ENCODE data around the gene PLCB1.
"Not testable (repeated sequence)": the region's sequence is repeated elsewhere in the genome, so short reads cannot be mapped to it uniquely, and the experiment has no call there.

Gene PLCB1

DNA sequence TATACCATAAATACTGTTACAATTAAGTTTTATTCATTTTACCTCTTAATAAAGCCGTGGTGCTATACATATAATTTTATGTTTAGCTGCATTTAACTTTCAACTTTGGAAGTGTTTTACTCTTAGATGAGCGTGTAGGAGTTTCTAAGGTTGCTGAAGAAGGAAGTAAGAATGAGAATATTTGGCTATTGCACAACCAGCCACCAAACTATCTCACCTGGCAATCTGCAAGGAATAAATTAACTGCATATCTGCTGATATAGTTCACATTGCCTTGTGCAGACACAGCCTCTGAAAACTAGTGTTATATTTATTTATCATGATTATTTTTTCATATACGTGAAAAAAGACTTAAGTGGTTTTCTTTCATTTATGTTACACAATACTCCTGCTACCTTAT, 230.4 kb downstream of the PLCB1 start:
- in situ Hi-C loops (cut with MboI; ENCODE audit: low sequenced_read_pairs) = no loop called here

DNA sequence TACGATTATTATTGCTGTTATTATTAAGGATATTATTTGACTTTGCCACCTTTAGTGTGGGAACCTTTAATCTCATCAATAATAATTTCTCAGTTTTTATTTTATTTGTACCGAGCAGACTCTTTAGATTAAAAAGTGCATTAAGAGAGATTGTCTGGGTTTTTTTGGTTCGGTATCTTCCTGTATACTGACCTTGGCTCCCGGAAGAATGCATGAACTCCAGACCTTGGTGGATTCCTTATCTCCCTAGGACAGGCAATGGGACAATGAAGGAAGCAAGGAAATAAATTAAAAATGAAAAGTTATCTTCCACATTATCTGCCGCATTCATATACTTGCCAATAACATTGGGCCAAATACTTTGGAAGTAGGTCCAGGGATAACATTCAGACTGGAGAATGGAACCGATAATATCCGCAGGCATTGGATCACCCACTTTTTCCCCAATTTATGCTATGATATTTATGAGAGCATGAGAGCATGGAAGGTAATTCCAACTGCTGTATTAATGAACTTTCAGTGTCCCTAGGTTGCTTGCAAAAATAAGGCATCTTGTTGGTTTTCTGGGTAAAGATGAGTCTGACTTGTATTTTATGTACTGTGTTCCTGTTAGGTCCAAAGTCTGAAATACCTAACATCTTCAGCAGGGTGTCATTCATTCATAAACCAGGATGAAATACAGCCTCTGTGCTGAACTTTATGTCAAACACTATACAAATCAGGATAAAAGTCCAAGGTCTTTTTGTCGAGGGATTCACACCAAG, 232.1 kb downstream of the PLCB1 start:
- in situ Hi-C loops (cut with MboI; ENCODE audit: low sequenced_read_pairs) = no loop called here

DNA sequence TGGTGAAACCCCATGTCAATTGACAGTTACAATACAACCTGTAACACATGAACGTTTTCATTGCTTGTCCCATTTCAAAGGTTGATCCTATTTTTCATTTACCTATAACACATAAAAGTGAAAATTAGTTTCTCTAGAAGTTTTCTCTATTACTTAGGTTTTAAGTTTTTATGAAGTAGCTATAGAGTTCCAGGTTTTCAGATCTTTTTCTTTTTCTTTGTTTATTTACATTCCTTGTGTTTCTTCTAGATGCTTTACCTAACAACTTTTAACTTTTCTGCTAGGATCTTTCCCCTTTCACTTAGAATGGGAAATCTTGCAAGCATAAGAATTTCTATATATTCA, 232.6 kb downstream of the PLCB1 start:
- in situ Hi-C loops (cut with MboI; ENCODE audit: low sequenced_read_pairs) = no loop called here

DNA sequence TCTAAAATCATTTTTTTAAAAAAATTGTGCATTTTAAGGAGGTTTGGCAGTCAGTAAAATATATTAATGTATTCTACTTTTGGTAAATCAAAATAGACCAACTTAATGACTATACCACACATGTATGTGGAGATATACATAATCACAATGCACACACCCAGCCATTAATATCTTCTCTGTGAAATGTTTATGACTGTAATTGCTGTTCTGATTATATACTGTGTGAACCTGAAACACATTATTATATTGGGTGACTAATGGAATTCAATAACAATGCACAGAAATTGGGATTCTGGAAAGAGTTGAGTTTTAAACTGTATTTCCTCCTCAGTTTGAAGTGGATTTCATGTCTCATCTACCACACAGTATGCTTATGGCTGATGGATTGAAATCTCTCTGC, 233.6 kb downstream of the PLCB1 start:
- in situ Hi-C loops (cut with MboI; ENCODE audit: low sequenced_read_pairs) = no loop called here

DNA sequence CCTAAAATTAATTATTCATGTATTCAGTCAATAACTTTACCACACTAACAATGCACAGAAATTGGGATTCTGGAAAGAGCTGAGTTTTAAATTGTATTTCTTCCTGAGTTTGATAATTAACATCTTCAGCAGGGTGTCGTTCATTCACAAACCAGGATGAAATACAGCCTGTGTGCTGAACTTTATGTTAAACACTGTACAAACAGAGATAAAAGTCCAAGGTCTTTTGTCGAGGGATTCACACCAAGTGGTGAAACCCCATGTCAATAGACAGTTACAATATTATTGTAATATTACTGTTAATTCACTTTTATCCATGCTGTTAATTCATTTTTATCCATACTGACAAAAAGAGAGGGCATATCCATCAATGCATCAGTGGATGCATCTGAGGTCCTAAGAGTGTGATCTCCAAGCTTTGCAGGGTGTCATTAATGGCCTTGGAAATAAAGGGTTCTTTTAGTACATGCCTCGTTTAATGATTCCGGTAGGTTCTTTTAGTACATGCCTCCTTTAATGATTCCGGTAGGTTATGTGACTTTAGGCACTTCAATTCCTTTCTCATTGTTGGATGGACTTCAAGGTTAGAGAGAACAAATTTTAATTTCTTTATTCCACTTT, 234.3 kb downstream of the PLCB1 start:
- in situ Hi-C loops (cut with MboI; ENCODE audit: low sequenced_read_pairs) = no loop called here

DNA sequence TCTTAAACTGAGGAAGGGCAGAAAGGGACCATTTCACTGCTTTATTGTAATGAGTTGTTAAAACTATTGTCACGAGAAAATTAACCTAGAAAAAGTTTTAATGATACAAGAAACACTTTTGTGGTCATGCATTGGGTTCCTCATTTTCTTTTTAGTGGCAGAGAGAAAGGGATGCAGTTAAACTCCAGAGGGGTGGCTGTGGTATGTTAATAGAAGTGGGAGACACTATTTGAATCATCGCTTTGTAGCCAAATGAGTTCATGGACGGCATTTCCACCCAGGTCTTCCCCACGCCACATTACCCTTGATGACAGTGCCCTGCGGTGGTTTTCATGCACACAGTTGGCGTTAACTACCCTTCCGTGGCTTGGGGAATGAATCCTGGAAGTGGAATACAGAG, 235.6 kb downstream of the PLCB1 start:
- in situ Hi-C loops (cut with MboI; ENCODE audit: low sequenced_read_pairs) = no loop called here

DNA sequence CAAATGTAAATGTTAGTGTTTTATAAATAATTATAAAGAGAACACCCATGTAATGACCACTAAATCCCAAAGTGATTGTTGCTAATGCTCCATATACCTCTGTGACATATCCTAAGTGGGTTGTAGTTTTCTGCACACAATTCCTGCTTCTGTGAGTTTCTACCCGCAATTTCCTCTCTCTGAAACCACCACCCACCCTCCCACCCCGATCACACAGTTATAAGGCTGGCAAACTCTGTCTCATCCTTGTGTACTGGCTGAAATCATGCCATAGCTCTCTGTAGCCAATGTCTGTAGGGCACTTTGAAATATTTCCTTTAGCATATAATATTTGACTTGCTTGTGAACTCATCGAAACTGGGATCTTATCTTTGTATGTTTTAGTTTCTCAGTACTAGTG, 236.6 kb downstream of the PLCB1 start:
- in situ Hi-C loops (cut with MboI; ENCODE audit: low sequenced_read_pairs) = no loop called here

DNA sequence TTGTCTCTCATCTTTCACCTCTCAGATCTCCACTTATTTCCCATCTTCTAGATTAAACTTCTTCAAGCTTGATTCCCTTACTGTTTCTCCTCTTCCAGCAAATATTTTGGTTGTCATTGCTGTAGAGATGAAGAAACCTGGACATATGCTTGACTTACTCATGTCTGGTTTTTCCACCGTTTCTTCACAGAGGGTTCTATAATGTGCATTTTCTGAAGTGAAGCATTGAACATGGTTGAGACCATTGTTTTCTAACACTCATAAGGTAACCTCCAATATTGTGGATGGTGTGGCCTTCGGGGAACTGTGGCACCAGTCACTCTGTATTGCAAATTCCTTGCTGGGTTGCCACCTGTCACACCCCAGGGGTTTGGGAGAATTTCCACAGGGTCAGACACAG, 237.2 kb downstream of the PLCB1 start:
- in situ Hi-C loops (cut with MboI; ENCODE audit: low sequenced_read_pairs) = no loop called here

DNA sequence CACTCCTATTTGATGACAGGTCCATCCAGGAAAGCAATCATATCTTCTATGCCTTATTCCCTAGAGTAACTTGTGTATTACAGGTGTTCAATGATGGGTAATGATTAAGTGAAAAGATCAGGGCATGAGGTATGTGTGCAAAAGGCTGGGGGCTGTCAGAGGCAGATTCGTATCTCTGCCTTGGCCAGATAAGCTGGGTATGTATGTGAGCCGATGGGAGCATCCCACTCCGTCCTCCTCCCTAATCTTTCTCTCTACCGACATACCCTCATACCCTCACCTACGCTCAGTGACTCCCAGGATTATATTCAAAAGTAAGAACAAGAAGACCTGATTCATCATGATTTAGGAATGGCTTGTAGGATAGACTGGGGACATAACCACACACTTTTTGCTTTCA, 238.7 kb downstream of the PLCB1 start:
- in situ Hi-C loops (cut with MboI; ENCODE audit: low sequenced_read_pairs) = no loop called here

DNA sequence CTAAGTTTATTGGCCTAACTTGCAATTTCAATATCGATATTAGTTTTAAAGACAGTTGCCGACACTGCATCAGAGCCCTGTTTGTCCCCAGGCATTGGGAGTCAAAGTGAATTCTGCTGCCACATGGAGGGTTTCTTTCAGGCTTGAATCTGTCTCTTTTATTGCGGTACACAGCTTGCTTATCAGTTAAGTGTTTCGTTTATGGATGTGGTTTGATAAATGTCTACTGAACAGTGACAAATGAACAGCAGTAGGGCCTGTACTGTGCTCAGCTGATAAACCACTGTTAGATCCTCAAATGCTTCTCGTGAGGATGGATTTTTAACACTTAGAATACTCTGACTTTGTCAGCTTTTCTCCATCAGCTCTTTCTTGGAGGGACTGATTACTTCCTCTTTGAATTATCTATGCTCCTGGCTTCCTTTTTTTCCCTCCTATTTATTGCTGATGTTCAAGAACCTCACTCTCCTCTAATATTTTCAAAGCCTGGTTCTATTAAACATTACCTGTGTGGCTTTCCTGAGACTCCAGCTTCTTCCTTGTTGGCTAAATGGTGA, 240.8 kb downstream of the PLCB1 start:
- in situ Hi-C loops (cut with MboI; ENCODE audit: low sequenced_read_pairs) = no loop called here

DNA sequence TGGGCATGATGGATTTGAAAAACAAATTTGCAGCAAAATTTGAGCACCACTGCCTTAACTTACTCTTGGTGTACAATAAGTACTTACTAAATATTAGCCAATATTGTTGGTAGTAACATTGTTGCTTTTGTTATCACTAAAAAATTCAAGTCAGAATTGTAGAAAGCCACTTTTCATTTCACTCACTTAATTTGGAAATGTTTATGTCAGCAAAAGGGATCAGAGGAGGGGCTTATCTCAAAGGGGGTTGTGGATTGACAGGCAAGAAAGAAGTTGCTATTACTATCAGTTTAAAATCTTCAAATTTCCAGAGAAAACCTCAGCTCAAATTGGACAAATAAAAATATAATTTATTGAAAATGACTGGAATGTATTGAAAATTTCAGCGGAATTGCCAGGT, 241.5 kb downstream of the PLCB1 start:
- in situ Hi-C loops (cut with MboI; ENCODE audit: low sequenced_read_pairs) = no loop called here

DNA sequence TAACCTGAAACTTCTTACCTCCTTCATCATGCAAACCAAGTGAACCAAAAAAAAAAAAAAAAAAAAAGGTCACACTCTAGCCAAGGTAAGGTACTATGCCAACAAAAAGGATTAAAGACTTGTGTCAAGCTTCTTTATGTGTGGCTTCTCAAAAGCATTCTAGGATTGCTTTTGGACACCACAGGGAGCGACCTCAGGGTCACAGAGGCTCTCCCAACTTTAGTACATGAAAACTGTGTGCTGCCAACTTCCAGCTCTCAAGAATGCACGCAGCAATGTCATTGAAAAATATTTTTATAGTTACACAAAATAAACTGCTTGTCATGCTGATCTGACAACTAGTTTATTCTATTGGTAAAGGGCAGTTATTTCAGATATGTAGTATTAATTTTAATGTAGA, 243.8 kb downstream of the PLCB1 start:
- in situ Hi-C loops (cut with MboI; ENCODE audit: low sequenced_read_pairs) = no loop called here

DNA sequence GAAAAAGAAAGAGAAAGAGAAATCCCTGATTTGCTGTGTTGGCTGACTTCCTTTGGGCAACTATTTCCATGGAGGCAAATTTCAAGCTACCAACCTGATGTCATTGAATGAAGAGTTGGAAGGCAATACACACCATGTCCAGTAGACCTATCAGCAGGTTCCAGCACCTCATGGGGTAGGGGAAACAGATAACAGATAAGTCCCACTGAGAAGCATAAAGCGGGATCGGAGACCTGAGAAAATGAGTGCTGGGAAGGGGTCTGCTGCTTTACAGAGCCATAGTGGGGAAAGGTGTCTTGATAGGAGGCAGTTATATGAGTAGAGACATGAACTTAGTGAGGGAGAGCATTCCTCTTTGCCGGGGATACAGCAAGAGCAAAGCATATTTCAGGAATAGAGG, 244.9 kb downstream of the PLCB1 start:
- in situ Hi-C loops (cut with MboI; ENCODE audit: low sequenced_read_pairs) = no loop called here

DNA sequence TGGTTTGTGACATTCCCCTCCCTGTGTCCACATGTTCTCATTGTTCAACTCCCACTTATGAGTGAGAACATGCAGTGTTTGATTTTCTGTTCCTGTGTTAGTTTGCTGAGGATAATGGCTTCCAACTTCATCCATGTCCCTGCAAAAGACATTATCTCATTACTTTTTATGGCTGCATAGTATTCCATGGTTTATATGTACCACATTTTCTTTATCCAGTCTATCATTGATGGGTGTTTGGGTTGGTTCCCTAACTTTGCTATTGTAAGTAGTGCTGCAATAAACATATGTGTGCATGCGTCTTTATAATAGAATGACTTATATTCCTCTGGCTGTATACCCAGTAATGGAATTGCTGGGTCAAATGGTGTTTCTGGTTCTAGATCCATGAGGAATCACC, 247.1 kb downstream of the PLCB1 start:
- in situ Hi-C loops (cut with MboI; ENCODE audit: low sequenced_read_pairs) = not testable (repeated sequence)

DNA sequence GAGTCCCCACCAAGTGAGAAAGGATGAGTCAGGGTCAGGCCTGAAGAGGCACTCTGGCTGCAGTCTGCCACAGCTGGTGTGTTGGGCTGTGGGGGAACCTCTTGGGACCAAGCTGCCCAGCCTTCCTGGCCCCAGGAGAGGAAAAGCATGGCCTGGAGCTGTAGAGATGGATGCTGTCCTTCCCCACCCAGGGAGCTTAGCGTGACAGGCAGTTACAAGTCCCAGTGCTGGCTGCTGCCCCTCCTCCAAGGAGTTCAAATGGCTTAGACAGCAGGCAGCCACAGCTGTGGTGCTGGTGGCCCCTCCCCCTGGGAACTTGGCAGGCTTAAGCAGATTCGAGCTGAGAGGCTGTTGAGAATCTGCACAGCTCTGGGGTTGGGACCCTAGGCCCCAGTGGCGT, 253.2 kb downstream of the PLCB1 start:
- in situ Hi-C loops (cut with MboI; ENCODE audit: low sequenced_read_pairs) = no loop called here

DNA sequence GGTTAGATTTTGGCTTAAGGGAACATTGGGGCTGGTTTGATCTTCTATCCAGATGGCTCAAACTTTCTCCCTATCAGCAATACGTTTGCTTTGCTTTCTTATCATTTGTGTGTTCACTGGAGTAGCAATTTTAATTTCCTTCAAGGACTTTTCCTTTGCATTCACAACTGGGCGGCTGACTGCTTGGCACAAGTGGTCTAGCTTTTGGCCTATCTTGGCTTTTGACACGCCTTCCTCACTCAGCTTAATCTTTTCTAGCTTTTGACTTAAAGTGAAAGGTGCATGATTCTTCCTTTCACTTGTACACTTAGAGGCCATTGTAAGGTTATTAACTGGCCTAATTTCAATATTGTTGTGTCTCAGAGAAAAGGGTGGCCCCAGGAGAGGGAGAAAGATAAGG, 254.9 kb downstream of the PLCB1 start:
- in situ Hi-C loops (cut with MboI; ENCODE audit: low sequenced_read_pairs) = no loop called here

DNA sequence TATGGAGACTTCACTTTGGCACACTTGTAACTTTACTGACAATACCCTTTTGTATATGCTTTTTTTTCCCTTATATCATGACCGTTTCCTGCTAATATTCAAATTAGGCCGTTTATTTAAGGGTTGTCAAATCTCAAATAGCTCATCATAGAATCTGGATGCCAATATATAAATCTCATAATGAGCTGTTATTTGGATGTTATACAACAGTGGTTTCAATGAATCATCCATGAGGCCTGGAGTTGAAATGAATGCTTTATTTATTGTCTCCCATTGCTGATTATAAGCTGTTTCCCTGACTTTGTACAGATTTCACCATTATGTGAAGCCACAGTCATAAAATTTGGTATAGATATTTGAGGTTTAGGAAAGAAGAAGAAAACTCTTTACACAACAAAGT, 256.1 kb downstream of the PLCB1 start:
- in situ Hi-C loops (cut with MboI; ENCODE audit: low sequenced_read_pairs) = no loop called here

DNA sequence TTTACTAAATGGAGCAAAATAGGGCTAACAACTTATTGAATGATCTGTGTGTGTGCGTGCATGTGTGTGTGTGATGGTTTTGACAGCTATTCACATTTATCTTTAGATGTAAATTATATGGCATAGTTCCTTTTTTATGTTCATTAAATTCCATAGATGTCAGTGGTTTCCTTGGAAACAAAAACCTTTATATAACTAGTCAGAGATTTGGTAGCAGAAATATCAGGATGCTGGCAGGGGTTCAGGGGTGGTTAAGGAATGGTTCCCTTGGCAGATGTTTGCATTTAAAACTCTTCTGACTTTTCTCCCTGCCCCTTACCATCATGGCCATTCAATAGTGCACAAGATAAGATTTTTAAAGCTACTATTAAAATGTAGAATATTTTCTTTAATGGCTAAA, 256.6 kb downstream of the PLCB1 start:
- in situ Hi-C loops (cut with MboI; ENCODE audit: low sequenced_read_pairs) = no loop called here

DNA sequence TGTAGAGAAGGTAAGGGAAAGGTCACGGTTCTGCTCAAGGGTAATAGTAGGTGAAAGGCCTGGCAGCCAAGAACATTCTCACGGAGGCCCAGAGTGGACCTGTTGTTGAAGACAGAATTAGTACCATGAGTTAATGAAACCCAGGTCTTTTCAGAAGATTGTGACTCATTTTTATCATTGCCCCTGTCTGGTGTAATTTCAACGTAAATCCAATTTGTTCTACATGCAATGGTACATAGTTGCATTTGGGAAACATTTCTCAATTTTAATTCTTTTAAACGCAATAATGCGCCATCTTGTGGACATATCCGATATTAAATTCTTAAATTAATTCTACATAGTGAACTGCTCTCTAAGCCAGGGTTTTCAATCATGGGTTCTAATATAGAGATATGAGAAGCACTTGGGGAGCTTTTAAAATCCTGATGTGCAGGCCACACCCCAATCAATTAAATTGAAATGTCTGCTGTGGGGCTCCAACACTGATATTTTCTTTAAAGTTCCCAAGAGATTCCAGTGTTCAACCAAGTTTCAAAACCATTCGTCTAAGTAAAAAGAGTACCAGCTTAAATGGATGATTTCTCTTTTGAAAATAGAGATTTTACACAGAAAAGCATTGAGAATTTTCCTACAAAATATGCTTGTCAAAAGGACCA, 257.4 kb downstream of the PLCB1 start:
- in situ Hi-C loops (cut with MboI; ENCODE audit: low sequenced_read_pairs) = no loop called here

DNA sequence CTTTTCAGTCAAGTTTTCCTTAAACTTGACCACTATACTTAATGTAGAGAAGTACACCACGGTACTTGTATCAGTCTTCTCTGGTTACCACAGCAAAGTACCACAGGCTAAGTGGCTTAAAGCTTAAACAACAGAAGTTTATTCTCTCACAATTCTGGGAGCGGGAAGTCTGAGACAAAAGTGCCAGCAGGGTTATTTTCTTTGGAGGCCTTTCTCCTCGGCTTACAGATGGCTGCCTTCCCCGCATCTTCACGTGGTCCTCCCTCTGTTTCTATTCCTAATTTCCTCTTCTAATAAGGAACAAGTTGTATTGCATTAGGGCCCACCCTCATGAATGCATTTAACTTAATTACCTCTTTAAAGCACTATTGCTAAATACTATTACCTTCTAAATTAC, 258.0 kb downstream of the PLCB1 start:
- in situ Hi-C loops (cut with MboI; ENCODE audit: low sequenced_read_pairs) = no loop called here

DNA sequence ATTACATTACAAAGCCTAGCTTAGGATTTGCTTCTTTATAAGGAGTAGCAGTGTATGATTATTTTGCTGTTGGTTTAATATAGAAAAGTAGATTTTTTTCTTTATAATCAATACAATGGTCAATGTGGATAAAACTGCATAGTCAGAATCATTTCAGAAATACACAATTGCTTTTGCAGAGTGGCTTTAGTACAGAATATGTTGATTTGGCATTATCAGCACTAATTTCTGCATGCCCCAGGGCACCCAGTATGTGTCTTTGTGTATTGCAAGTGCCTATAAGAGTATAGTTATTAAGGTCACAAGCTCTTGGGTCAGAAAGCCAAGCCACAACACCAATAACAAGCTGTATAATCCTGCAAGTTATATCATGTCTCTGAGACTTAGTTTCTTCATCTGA, 258.4 kb downstream of the PLCB1 start:
- in situ Hi-C loops (cut with MboI; ENCODE audit: low sequenced_read_pairs) = no loop called here

DNA sequence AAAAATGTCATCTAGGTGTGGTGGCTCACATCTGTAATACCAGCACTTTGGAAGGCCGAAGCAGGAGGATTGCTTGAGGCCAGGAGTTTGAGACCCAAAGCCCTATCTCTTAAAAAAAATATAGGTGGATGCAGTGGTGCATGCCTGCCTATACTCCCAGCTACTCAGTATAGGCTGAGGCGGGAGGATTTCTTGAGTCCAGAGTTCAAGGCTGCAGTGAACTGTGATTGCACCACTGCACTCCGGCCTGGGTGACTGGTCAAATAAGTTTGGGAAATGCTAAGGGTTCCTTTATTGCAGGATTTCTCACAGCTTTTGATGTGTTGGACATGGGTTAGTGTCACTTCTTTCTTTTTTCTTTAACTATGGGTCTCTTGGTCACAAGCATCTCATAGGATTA, 261.3 kb downstream of the PLCB1 start:
- in situ Hi-C loops (cut with MboI; ENCODE audit: low sequenced_read_pairs) = no loop called here
